Upper lobe of left lung (tissue), 6 donors: ENCODE measurements around the gene KCND2. TPM values are rescaled to one million over a fixed set of nuclear protein-coding genes. Genes with fewer than 3 reads are reported as not detected.

ENCODE experiments used
- ATAC-seq, 2 donors: fragments of 200-7000 bp; cut with Tn5 transposase; one replicate each; pipeline ENCODE4 v1.9.1; 2022; ENCODE audit warnings: mild to moderate bottlenecking in 2 of 2, moderate library complexity in 2 of 2; ENCODE audit not compliant: low FRiP score in 2 of 2
- DNase-seq, 2 donors: peaks; one replicate each; pipeline ENCODE4 v3.0.0-alpha.2; 2019 to 2020
- H3K27ac ChIP-seq, 4 donors: fragments of 200-600 bp; sonication (generic); one replicate each; pipeline ENCODE4 v1.5.1; 2016 to 2019
- H3K27me3 ChIP-seq, 4 donors: fragments of 200-600 bp; sonication (generic); one replicate each; pipeline ENCODE4 v1.5.1; 2017 to 2019
- H3K36me3 ChIP-seq, 4 donors: fragments of 200-600 bp; sonication (generic); one replicate each; pipeline ENCODE4 v1.5.1; 2016 to 2019
- H3K4me1 ChIP-seq, 4 donors: fragments of 200-600 bp; sonication (generic); one replicate each; pipeline ENCODE4 v1.5.1; 2018 to 2019
- H3K4me3 ChIP-seq, 4 donors: fragments of 200-600 bp; sonication (generic); one replicate each; pipeline ENCODE4 v1.5.1; 2017 to 2019; ENCODE audit warnings: mild to moderate bottlenecking in 2 of 4, moderate library complexity in 1 of 4
- H3K9me3 ChIP-seq, 4 donors: fragments of 200-600 bp; sonication (generic); one replicate each; pipeline ENCODE4 v1.5.1; 2018 to 2019
- EP300 ChIP-seq, 4 donors: sonication (generic); formaldehyde crosslinking; IDR thresholded peaks; one replicate each; pipeline ENCODE4 v1.5.1; 2017; ENCODE audit warnings: antibody characterized with exemption in 4 of 4, control low read depth in 2 of 4
- POLR2A ChIP-seq, 4 donors: fragments of 450-650 bp; IDR thresholded peaks; one replicate each; pipeline ENCODE4 v1.5.1; 2016 to 2017; ENCODE audit warnings: antibody characterized with exemption in 4 of 4, mild to moderate bottlenecking in 2 of 4
- POLR2AphosphoS5 ChIP-seq, 2 donors: sonication (generic); formaldehyde crosslinking; IDR thresholded peaks; one replicate each; pipeline ENCODE4 v1.5.1; 2017; ENCODE audit warnings: antibody characterized with exemption in 2 of 2
- WGBS, 2 donors: methylation state at CpG; one replicate each; pipeline ENCODE4 v1.1.5; 2017 to 2018; 5-methylcytosine and 5-hydroxymethylcytosine counted together
- total RNA-seq, 6 donors: library from RNA; depleted of rRNA in 4 of 6; stranded (reverse); fragments of >200 nt in 4 of 6; gene quantifications; one replicate each; pipeline versions ENCODE4 v1.1.0 to v1.2.1, GENCODE V29; 2016 to 2021
- TF ChIP-seq, protein P1 (sequence below), 6 experiments: fragments of 450-650 bp in 4 of 6; fragments of 200-600 bp in 2 of 6; sonication (generic) in 2 of 6; IDR thresholded peaks; one replicate each; pipeline ENCODE4 v1.5.1; 2016 to 2019; ENCODE audit warnings: antibody characterized with exemption in 6 of 6
- donor health status: DM: no; HTN: no; CAD: no; lungs with moderate emphysema.
- donor health status: DM: no; HTN: yes; CAD: no; lungs with severe emphysema.

KCND2 gene
- total RNA-seq, 6 donors from 2014 or later: under 0.01 to 0.67 (median 0.23) TPM; not detected in 2

DNA sequence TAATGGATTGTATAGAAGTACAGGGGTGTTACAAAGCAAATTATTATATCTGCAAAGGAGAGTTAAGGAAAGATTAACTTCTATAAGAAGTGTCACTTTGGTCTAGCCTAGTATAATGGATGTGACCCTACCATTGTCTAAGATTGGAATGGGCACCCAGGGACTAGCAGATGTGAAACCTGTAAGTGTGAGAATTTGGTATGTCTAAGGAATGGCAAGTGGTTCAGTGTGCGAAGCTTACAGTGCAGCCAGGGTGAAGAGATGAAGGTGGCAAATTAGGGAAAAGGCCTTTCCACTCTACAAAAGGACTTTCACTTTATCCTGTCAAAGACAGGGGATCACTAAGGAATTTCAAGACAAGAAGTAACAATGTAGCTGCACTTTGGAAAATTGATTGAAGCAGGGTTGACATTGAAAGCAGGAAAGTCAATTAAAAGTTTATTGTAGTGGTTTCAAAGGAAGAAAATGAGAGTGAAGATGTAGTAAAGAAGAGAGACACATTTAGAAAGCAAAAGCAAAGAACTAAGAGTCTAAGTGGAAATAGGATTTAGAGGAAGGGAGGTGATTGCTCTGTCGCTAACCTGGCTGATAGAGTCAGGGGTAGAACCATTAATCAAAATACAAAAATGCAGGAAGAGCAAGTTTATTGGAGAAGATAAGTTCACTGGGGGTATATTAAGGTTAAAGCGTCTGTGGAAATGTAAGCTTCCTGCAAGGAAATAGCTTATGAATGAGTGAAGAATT, 47.4 kb downstream of the KCND2 start:
- 58 to 65% methylated on average over 3 of the region's 3 CpGs for WGBS, 2 donors
- no peak for DNase-seq
- no peak for ATAC-seq
- no peaks in the 10 kb centered on the region for H3K27me3 ChIP-seq
- H3K4me1 ChIP-seq: no peaks in the 10 kb centered on the region
- no peaks in the 10 kb centered on the region for H3K9me3 ChIP-seq
- H3K27ac ChIP-seq: no peak overlapping the region
- TF ChIP-seq, protein P1, sequence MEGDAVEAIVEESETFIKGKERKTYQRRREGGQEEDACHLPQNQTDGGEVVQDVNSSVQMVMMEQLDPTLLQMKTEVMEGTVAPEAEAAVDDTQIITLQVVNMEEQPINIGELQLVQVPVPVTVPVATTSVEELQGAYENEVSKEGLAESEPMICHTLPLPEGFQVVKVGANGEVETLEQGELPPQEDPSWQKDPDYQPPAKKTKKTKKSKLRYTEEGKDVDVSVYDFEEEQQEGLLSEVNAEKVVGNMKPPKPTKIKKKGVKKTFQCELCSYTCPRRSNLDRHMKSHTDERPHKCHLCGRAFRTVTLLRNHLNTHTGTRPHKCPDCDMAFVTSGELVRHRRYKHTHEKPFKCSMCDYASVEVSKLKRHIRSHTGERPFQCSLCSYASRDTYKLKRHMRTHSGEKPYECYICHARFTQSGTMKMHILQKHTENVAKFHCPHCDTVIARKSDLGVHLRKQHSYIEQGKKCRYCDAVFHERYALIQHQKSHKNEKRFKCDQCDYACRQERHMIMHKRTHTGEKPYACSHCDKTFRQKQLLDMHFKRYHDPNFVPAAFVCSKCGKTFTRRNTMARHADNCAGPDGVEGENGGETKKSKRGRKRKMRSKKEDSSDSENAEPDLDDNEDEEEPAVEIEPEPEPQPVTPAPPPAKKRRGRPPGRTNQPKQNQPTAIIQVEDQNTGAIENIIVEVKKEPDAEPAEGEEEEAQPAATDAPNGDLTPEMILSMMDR (IDR thresholded peaks at IDR 0.05): no peak
- no peak for TF ChIP-seq POLR2A (IDR thresholded peaks at IDR 0.05)
- no peak for TF ChIP-seq EP300 (IDR thresholded peaks at IDR 0.05)
- no peak for TF ChIP-seq POLR2AphosphoS5 (IDR thresholded peaks at IDR 0.05)
- H3K4me3 ChIP-seq: no peak overlapping the region
- H3K36me3 ChIP-seq: no peaks in the 10 kb centered on the region

DNA sequence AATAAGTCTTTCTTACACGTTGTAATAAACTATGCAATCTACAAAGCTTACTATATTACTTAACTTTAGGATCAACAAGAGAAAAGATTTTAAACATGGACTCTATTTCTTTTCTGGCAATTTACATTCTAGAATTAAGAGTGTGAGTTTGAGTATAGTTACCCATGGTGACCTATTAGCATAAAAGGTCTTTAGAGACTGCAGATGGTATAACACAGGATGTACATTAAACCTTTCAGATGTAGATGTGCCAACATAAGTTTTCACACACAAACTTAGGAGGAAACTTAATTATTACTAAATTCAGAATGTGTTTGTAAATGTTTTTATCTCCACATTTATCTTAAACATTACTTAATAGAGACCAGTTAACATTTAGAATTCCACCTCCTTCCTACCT, 54.1 kb downstream of the KCND2 start:
- no peak overlapping the region for H3K4me3 ChIP-seq
- no peak overlapping the region for H3K27ac ChIP-seq
- H3K9me3 ChIP-seq: no peaks in the 10 kb centered on the region
- H3K36me3 ChIP-seq: no peaks in the 10 kb centered on the region
- no peak for ATAC-seq
- no peaks in the 10 kb centered on the region for H3K27me3 ChIP-seq
- no peak for DNase-seq
- WGBS, 2 donors: 56 to 60% methylated on average over 1 of the region's 1 CpG
- no peaks in the 10 kb centered on the region for H3K4me1 ChIP-seq
- TF ChIP-seq, protein P1 (IDR thresholded peaks at IDR 0.05): no peak
- TF ChIP-seq POLR2A (IDR thresholded peaks at IDR 0.05) (no peak), POLR2AphosphoS5 (IDR thresholded peaks at IDR 0.05) (no peak), EP300 (IDR thresholded peaks at IDR 0.05) (no peak)

DNA sequence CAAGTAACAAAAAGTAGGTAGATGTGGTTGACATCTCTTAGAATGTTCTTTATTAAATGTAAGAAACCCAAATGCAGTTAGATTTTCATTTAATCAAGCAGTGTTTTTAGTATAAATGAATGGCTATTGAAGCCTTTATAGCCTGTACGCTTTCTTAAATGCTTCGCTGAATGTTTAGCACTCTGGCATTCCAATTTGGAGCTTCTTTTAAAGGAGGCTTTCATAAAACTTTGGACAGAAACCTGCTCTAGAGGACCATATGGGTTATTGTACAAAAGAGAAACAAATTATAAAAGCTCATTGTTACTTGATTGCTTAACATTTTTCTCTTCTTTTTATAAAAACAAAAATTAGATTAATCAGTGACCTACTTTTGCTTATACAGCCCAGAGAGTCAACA, 59.5 kb downstream of the KCND2 start:
- ATAC-seq (no peak), DNase-seq (no peak)
- Histone ChIP-seq H3K9me3 (no peaks in the 10 kb centered on the region), H3K27ac (no peak overlapping the region), H3K4me3 (no peak overlapping the region), H3K36me3 (no peaks in the 10 kb centered on the region), H3K27me3 (no peaks in the 10 kb centered on the region), H3K4me1 (no peaks in the 10 kb centered on the region)
- 81 to 82% methylated on average over 2 of the region's 2 CpGs for WGBS, 2 donors
- TF ChIP-seq, protein P1 (IDR thresholded peaks at IDR 0.05): no peak
- TF ChIP-seq POLR2A (IDR thresholded peaks at IDR 0.05) (no peak), EP300 (IDR thresholded peaks at IDR 0.05) (no peak), POLR2AphosphoS5 (IDR thresholded peaks at IDR 0.05) (no peak)

DNA sequence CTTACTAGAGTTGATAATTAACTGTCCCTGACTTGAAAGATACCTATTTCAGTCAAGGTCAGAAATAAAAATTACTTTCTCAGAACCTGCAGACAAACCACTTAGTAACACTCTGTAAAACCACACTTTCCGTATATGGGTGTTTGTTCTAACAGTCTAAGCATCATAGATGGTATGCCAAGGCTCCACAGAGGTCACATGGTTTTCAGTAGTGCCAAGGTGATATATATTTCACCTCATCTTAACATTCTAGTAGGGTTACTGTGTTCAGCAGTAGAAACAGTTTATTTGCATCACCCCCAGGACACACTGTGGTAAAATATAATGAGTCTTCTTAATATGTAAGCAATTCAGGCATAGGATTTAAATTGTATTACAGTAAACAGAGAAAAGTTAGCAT, 61.5 kb downstream of the KCND2 start:
- Histone ChIP-seq H3K27me3 (no peaks in the 10 kb centered on the region), H3K9me3 (no peaks in the 10 kb centered on the region), H3K4me3 (no peak overlapping the region), H3K36me3 (no peaks in the 10 kb centered on the region), H3K4me1 (no peaks in the 10 kb centered on the region), H3K27ac (no peak overlapping the region)
- no peak for DNase-seq
- no peak for TF ChIP-seq POLR2A (IDR thresholded peaks at IDR 0.05)
- 68 to 84% methylated on average over 1 of the region's 1 CpG for WGBS, 2 donors
- no peak for ATAC-seq

DNA sequence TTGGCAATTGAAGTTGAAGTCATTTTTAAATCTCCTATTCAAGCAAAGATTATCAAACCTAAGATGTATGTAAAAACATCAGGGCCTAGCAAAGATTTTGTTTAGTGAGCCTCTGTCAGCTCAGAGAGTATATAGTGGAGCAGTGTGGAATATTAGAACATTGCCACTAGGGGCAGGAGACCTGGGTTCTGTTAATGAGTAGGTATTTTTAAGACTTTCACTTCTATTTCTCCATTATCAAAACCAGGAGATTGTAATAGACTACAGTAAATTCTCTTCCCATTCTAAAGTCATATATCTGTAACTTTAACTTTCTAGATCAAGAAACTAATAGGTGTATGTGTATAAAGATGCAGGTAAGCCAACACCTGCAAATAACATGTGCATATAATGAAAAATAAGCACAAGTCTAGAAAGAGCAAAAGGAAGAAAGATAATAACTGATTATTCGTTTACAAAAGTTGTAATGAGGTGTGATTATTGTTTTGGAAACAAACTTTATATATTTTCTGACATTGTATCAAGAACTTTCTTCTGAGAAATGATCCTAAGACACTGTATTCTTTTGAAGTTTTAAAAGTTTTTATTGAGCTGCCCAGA, 64.4 kb downstream of the KCND2 start:
- Histone ChIP-seq H3K27me3 (no peaks in the 10 kb centered on the region), H3K9me3 (no peaks in the 10 kb centered on the region), H3K27ac (no peak overlapping the region), H3K4me3 (no peak overlapping the region), H3K4me1 (no peaks in the 10 kb centered on the region), H3K36me3 (no peaks in the 10 kb centered on the region)
- no peak for ATAC-seq
- WGBS, 2 donors: 52 to 62% methylated on average over 1 of the region's 1 CpG
- TF ChIP-seq, protein P1 (IDR thresholded peaks at IDR 0.05): peak in 2 of 6 experiments; percentile 6 to 15
- TF ChIP-seq EP300 (IDR thresholded peaks at IDR 0.05) (no peak), POLR2AphosphoS5 (IDR thresholded peaks at IDR 0.05) (no peak), POLR2A (IDR thresholded peaks at IDR 0.05) (no peak)
- DNase-seq: no peak
